Retinal pigment epithelial cell (primary cell): ENCODE measurements around the gene MYO15B.

ENCODE experiments used
- DNase-seq: peaks from one replicate; pipeline ENCODE4 v3.0.0-alpha.2; 2010; ENCODE audit warnings: low read depth
- H3K4me3 ChIP-seq: 2 replicates; pipeline ENCODE4 v1.5.1; 2011; ENCODE audit warnings: mild to moderate bottlenecking, low read length, control low read depth, moderate library complexity
- TF ChIP-seq, protein P1 (sequence below): conservative IDR thresholded peaks from 2 replicates; pipeline ENCODE4 v1.5.1; 2011; ENCODE audit warnings: low read depth, low read length, control low read depth, inconsistent platforms

The MYO15B gene

GRCh38 chr17:75571197-75571884 is 16.3 kb upstream of the MYO15B start:
- TF ChIP-seq, protein P1, sequence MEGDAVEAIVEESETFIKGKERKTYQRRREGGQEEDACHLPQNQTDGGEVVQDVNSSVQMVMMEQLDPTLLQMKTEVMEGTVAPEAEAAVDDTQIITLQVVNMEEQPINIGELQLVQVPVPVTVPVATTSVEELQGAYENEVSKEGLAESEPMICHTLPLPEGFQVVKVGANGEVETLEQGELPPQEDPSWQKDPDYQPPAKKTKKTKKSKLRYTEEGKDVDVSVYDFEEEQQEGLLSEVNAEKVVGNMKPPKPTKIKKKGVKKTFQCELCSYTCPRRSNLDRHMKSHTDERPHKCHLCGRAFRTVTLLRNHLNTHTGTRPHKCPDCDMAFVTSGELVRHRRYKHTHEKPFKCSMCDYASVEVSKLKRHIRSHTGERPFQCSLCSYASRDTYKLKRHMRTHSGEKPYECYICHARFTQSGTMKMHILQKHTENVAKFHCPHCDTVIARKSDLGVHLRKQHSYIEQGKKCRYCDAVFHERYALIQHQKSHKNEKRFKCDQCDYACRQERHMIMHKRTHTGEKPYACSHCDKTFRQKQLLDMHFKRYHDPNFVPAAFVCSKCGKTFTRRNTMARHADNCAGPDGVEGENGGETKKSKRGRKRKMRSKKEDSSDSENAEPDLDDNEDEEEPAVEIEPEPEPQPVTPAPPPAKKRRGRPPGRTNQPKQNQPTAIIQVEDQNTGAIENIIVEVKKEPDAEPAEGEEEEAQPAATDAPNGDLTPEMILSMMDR = no peak
- no peak for DNase-seq
- H3K4me3 ChIP-seq = no peak overlapping the region

DNA sequence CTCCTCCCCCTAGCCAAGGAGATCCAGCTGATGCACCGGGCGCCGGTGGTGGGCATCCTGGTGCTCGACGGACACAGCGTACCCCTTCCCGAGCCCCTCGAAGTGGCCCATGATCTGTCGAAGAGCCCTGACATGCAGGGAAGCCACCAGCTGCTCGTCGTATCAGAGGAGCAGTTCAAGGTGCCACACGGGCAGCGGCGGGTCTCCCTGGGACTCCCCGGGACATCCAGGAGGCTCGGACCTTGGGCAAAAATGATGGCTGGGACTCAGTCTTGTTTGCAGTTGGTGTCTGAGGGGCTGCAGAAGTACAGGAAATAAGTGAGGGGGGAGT is 15.8 kb upstream of the MYO15B start:
- DNase-seq = no peak
- TF ChIP-seq, protein P1 = no peak
- no peak overlapping the region for H3K4me3 ChIP-seq

DNA sequence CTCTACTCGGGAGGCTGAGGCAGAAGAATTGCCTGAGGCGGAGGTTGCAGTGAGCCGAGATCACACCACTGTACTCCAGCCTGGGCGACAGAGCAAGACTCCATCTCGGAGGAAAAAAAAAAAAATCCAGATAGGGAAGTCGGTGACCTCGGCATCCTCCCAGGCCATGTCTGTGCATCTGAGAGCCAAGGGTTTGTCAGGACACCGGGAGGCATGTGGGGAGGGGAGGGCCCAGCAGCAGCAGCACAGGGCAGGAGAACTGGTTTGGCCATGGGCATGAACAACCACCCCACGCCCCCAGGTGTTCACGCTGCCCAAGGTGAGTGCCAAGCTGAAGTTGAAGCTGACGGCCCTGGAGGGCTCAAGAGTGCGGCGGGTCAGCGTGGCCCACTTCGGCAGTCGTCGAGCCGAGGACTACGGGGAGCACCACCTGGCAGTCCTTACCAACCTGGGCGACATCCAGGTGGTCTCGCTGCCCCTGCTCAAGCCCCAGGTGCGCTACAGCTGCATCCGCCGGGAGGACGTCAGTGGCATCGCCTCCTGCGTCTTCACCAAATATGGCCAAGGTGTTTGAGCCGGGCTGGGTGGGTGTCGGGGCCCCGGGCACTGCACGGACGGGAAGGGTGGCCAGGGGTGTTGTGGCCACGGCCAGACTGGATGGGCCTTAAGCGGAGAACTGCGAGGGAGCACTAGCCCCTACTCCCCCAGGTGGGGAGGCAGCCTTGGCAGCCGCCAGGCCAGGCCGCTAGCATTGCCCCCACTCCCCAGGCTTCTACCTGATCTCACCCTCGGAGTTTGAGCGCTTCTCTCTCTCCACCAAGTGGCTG is 14.7 kb upstream of the MYO15B start:
- TF ChIP-seq, protein P1 = no peak
- no peak overlapping the region for H3K4me3 ChIP-seq
- DNase-seq = no peak

DNA sequence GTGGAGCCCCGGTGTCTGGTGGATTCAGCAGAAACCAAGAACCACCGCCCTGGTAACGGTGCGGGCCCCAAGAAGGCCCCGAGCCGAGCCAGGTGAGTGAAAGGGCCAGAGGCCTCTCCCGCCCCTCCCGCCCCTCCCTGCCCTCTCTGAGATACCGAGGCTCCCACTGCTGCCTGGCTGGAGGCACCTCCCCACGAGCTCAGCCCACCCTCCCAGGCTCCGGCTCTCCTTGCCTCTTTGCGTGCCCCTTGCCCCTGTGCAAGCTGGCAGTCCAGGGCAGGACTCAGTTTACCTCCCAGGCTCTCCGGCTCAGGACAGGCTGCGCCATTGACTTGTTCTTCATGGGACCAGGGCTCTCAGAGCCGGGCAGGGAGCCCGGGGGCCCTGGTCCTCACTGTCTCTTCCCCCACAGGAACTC is 14.1 kb upstream of the MYO15B start:
- TF ChIP-seq, protein P1 = no peak

DNA sequence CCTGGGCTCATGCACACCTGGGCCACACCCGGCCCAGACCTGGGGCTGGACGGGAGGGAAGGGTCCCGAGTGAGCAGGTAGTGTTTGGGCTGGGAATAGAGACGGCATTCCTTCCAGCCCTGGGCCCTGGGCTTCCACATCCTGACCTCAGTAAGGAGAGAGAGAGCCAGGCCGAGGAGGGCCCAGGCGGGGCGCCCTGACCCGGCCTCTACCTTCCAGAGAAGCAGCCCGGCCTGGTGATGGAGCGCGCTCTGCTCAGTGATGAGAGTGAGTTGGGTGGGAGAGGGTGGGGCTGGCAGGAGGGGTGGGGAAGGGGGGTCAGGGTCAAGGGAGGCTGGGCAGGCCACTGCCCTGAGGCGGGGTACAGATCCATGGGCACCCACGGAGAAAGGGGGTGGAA is 13.6 kb upstream of the MYO15B start:
- no peak overlapping the region for H3K4me3 ChIP-seq
- TF ChIP-seq, protein P1 = no peak
- DNase-seq = no peak

More for the DNA sequence above, 14.1 kb upstream of the MYO15B start:
- no peak for DNase-seq
- no peak overlapping the region for H3K4me3 ChIP-seq

DNA sequence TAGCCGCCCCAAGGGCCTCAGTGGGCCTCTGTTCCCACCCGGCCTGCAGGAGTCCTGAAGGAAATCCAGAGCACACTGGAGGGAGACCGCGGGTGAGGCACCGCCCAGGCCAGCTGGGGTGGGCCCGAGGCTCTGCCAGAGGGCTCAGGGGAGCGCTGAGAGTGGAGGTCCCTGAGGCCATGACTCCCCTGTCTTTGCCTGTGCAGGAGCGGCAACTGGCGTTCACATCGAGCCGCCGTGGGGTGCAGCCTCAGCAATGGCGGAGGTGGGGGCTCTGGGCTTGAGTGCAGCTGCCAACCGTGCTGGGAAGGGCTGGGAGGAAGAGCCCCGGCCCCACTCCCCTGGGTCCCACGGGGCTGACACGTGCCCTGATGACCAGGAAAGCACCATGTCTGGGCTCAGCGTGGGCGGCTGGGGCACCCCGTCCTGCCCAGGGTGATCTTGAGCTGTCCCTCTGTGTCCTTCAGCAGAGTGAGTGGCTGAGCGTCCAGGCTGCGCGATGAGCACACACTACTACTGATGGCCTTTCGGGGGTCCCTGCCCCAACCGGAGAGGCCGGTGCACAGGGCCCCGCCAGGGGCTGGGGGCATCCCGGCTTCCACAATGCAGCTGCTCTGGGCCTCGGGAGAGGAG is 13.1 kb upstream of the MYO15B start:
- H3K4me3 ChIP-seq = no peak overlapping the region
- no peak for DNase-seq
- TF ChIP-seq, protein P1 = no peak
